D341Med (cell line): ENCODE measurements around the gene RAI1.

Experiments
- DNase-seq: peaks from one replicate; pipeline ENCODE4 v3.0.0; 2012; ENCODE audit warnings: low spot score

RAI1 gene

DNA sequence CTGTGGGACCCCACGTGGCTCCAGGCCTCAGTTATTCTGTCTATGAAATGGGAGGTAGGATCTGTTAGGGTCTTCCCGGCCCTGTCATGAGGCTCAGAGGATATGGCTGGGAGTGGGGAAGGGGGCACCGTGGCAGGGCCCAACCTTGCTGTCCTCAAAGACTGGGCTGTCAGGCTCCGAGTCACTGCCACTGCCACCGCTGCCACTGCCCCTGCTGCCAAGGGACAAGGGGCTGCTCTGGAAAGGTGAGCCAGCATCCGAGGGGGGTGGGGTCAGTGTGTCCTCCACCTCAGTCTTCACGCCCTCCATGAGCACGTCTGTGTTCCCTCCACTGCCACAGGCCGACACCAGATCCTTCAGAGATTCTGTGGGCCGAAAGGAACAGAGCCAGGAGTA is 136.3 kb downstream of the RAI1 start:
- DNase-seq = no peak

DNA sequence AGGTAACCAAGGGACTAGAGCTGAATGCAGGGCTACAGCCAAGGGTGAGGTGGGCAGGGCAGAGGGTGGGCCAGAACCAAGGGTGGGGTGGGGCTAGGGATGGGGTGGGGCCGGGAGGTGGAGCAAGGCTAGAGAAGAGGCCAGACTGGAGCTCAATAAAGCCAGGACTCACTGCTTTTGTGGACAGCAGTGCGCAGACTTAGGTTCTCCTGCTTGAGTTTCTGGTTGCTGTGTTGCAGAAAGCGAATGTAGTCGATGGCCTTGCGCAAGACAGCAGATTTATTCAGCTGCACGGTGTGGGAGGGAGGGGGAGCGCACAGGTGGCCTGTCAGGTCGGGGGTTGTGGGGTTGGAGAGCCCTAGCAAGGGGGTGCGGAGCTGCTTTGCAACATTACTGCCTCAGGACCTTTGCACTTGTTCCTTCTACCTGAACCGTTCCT is 136.8 kb downstream of the RAI1 start:
- peak; percentile 57 for DNase-seq

DNA sequence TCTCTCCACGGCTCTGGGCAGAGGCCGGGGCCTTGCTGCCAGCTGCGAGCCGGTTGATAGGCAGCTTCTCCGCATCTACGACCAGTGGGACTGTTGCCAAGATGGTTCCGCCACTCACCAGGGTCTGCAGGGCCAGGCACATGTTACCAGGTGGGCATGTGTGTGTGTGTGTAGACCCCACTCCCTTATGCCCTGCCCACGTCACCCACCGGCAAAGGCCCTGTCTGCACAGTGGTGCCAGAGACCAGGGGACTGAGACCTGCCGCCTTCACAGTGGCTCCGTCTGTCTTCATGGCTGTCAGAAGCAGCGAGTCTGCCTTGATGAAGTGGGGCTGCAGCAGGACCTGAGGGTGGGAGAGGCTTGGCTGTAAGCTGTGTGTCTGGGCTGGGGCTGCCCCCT is 137.9 kb downstream of the RAI1 start:
- DNase-seq = no peak

DNA sequence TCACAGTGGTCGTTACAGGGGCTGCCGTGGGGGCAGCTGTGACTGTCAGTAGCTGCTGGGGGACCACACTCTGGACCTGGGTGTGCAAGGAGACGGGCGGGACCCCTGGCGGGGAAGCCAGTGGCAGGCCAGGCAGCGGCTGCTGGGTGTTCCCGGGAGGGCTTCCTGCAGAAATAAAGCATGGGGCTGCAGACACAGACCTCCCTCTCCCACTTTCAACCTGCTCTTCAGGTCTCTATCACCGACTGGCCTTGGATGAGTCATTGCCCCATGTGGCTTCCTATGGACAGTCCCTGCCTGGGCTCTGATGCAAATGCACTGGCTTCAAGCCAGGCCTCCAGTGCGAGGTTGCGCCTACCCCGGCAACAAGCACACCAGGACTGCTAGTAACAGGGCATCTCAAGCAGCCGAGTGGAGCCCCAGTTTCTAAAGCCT is 138.3 kb downstream of the RAI1 start:
- no peak for DNase-seq

DNA sequence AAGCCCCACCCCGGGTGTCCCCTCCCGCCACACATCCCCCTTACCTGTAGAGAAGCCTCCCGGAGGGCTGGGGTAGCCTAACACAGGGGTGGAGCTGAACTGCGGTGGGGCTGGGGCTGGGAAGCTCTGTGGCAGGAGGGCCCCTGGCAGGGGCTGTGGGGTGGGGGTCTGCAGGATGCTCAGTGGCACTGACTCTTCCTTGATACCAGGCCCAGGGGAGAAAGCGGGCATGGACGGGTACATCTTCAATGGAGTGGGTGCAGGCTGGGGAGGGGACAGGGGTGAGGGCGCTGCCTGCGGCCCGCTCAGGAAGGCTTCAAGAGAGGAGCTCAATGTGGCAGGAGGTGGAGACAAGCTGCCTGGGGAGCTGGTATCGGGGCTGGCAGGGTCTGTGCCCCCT is 138.8 kb downstream of the RAI1 start:
- DNase-seq = no peak

DNA sequence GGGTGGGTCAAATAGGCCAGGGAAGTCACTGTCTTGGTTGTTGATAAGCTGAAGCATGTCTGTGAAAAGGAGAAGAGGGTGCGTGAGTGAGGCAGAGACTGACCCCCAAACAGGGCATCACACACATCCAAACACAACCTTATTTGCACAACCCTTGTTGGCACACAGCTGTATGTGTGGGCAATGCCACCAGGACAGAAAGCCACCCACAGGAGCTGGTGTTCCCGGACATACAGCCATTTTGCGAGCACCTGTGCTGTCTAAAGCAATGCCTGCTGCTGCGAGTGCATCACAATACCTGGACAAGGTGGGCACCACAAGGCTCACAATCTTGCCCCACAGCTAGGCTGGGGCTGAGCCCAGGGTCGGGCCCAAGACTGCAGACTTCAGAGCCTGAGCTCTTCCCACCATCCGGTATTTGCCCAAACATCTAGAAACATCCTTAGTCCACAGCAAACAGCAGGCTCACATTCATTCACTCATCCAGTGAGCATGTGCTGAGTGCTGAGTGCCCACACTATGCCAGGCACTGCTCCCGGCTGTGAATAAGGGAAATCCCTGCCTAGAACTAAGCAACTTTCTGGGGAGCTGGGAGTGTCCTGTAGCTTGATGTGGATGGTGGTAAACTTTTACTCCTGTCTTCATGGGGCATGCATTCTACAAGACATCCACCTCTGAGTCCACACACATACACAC is 139.4 kb downstream of the RAI1 start:
- DNase-seq = no peak

DNA sequence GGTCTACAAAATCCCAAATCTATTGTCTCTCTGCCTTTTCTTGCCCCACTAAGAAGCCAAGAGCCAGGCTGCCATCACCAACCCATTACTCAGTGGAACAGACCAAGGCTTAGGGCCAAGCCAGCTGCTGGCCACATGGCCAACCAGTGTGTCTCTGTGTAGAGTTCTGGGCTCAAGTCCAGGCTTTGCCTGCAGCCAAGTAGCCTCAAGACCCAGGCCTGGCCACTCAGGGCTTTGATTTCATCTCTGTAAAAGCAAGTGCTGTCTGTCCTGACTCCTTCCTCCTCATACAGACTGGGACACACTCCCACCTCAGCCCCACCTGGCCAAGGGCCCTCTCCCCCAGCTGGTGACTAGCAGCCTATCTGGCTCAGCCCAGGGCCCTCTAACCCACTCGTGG is 140.9 kb downstream of the RAI1 start:
- no peak for DNase-seq

DNA sequence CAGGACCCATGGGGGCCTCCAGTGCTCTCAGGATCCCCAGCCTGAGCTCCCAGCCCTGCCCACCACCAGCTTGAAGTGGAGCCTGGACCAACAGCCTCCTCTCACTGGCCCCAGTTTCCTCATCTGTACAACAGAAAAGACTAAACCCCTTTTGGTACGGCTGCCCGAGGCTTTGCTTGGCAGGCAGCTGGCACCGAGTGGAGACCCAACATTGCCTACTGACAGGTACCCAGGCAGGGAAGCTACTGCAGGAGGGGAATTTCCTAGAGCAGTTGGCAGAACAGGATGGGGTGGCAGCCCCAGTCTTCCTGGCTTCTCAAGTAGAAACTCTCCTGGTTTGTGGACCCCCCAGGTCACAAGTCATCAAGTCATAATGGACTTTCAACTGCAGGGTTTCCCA is 141.4 kb downstream of the RAI1 start:
- no peak for DNase-seq

DNA sequence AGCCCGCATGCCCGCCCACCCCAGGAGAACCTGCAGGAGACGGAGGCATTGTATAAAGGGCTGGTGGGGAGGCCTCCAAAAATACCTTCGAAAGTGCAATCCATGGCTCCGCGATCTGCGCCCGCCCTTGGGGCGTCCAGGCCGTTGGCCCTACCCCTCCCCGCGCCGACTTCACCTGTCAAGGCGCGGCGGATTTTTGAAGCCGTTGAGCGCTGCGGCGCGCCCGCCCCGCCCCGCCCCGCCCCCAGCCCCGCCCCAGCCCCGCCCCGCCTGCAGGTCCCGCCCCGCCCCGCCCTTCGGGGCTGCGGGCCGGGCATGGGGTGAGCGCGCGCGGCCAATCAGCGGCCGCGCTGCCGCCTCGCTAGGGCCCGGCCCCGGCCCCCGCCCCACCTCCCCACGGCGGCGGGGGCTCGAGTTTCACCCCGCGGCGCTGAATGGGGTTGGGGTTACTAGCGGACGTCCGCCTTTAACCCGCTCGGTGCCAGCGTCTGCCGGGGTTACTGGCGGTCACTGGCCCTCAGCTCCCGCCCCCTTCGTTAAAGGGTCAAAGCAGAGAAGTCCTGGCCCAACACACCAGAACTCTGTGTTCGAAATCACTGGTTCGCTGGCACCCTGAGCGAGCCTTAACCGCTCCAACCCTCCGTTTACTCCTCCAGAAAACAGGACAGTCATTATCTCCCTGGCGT is 142.3 kb downstream of the RAI1 start:
- DNase-seq = peak; percentile 96

DNA sequence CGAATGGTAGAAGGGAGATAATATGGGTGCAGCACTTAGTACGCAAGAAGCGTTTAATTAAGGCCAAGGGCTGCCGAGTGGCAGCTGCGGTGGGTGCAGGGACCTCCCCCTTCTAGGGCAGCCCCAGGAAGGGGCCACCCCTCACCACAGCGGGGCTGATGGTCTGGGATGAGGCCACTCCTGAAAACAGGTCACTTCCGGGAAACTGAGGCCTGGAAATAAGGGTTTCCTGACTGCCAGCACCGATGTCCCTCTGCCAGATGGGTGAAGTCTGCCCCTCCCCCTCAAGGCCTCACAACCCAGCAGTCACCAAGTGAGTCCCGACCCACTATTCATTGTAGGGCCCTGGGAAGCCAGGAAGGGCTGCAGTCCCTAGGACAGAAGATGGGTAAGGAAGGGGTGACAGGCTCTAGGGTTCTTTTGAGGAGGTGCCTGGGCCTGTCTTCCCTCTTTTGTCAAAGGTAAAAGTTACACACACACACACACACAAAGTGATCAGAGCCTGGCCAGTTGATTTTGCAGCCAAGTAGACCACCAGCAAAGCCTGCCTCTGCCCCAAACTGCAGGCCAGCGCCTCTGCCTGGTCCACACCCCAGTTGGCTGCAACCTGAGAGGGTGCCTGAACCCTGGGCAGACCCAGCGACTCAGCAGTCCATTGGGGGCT is 143.0 kb downstream of the RAI1 start:
- no peak for DNase-seq

DNA sequence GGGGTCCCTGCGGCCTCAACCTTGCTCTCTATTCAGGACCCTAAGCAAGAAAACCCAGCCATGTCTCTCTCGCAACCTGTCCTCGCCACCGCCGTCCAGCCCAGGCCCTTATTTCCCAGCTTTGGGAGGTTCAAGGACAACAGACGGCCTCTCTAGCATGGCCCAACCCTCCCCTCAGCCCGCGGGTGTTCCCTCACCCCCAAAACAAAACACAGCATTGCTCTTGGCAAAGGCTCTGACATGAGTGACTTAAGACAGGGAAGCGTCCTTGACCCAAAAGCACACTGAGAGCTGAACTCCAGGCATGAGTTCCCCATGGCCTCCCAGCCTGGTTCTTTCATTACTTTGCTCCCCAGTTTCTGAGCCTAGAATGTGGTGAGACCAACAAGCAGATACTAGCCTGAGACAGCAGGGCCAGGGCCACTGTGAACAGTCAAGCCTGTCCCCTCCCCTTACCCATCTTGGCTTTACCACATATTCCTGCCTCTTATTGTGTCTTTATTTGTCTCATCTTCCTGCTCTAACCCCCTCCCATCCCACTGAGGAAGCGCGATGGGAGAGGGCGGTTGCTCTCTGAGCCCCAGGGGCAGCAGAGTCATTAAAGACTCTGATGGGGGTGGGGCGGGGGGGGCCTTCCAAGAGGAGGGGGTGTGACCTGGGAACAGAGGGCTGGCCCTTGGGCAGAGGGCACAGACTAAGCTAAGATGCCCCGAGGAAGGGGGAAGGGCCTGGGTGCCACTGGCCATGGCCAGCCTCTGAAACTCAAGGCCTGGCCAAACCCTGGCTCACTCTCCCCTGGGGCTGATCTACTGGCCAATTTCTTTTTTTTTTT is 143.7 kb downstream of the RAI1 start:
- no peak for DNase-seq

DNA sequence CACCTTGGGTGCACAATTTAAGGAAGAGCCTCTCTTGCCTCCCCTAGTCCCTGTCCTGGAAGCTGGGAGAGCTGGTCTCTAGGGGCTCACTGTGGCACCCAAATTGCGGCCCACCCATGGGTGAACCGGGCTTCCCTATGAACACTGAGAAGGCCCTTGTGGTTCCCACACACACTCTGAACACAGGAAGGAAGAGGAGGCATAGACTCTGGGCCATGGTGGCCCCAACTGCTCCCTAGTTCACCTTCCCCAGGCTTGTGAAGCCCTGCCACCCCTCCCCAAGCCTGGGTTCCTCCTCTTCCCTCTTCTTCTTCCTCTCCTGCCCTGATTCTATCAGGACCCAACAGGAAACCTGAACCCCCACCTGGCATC is 145.1 kb downstream of the RAI1 start:
- DNase-seq = no peak

DNA sequence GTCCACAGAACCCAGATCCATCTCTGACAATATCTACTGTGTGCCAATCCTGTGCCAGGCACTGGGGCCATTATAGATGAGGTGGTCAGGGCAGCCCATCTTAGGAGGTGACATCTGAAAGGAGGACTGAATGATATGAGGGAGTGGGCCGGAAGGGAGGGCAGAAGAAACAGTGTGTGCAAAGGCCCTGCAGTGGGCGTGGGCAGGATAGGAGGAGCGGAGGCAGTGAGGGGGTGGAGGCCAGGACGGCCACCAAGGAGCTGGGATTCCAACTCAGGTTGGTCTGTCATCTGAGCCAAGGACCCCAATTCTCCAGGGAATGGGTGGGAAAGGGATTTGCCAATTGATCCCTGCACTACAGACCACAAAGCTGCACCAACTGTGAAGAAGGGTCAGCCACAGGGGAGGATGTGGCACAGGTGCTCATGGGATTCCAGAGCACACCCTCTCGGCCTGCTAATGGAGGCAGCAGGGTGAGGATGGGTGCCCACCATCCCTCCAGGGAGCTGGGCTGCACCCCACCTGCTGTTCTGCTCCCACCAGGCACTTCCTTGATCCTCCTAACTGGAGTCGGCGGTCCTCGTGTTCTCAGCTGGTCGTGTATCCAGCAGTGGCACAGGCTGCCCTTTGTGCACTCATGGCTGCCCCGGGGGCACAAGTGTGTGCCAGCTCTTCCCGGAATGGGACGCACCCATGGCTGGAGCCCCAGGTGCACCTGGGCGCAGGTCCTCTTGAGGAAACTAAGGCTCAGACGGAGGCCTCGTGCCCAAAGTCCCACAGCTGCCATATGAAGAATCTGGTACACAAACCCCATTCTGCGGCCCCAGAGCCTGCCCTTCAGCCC is 145.9 kb downstream of the RAI1 start:
- no peak for DNase-seq

DNA sequence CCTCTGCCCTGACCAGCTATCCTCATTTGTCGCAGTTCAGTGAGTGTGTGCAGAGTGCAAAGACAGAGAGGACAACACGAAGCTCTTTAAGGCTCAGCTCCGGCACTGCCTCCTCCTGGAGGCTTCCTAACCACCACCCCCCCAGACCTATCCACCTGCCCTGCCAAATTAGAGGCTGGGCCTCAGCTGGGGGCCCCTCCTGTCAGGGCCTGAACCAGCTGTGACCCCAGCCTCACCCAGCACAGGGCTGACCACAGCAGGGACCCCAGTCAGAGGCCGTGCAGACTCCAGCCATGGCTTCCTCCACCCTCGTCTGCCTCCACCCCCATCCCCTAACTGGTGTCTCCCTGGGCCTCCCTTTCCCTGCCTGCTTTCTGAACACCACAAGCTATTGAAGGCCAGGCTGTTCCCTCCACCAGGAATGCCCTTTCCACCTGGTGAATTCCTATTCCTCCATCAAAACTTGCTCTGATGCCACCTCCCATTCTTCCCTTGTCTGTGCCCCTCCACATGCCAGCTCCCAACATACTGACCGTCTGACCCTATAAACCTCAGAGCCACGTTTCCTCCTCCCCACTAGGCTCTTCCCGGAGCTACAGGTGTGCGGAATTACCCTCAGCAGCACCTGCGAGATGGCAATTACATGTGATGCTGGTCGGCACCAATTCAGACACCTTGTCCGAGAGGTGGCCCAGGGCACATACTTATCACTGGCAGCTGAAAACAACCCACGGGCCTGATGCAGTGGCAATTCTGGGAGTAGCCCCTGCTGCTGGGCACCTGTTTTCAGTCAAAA is 146.8 kb downstream of the RAI1 start:
- DNase-seq = no peak

DNA sequence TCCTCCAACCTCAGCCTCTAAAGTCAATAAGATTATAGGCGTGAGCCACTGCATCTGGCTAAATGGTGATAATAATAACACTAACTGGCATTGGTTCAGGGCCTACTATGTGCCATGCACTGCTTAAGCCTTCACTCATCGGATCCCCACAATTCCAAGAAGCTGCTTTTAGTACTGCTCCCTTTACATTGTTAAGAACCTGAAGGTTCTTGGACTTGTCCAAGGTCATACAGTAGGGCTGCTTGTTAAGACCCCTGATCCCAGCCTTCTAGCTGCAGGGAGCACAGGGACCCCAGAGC is 149.0 kb downstream of the RAI1 start:
- DNase-seq = no peak

DNA sequence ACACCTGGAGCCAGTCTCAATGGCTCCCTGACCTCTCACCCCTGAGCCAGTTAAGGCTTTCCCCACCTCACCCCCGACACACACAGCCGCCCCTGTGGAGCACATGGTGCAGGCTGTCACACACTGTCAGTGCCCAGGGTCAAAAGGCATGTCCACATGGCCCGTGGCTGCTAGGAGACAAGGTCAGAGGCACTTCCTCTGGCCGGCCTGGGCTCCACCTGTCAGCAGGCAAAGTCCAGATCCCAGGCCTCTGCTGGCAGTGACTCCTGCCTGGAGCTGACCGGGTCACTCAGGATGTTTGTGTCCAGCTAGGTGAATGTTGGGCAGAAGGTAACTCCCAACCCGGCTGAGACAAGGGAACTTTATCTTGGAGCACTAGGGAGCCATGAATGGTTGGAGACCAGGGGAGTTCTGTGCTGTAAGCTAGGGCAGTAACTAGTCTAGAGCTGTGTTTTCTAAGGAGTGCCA is 149.5 kb downstream of the RAI1 start:
- no peak for DNase-seq

DNA sequence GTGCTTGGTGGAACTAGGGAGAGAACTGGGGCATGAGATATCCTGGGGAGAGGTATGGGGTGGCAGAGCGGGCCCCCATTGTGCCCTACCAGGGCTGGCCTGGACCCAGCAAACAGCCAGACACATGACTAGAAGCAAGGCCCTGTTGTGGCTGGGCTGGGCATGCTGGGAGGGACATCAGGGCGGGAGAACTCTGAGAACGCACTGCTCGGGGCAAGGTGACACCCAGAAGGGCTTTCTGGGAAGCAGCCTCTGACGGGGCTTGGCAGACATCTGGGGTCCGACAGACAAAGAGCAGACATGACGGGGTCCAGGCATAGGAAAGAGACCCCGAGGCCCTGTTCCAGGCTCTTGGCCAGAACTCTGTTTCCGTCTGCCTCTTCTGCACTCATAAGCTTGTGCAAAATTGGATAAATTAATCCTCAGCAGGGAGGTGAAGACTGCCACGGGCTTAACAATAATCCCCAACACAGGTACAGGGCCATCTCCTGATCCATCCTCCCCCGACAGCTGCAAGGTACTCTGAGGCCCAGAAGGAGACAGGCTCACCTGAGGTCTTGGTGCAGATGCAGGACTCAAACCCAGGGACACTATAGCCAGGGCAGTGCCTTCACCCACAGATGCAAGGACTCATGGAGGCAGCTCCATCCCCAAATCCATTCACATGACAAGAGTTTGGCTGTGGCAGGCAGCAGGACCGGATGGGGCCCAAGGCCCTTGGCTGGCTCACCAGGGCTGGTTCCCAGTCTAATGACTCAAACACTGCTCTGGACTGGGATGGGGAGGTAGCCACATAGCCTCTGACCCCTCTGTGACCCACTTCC is 150.2 kb downstream of the RAI1 start:
- DNase-seq = no peak

DNA sequence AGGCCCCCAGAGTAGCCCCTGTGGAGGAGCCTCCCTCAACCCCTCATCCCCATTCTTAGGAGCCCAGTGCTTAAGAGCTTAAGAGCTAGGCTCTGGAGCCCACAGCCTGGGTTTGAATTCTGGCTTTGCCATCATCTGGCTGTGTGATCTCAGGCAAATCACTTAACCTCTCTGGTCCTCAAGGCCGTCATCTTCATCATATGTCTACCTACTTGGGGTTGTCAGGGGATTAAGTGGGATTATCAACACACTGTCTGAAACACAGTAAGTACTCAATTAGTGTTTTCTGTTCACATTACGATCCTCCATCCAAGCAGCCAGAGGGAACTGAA is 150.7 kb downstream of the RAI1 start:
- DNase-seq = no peak

DNA sequence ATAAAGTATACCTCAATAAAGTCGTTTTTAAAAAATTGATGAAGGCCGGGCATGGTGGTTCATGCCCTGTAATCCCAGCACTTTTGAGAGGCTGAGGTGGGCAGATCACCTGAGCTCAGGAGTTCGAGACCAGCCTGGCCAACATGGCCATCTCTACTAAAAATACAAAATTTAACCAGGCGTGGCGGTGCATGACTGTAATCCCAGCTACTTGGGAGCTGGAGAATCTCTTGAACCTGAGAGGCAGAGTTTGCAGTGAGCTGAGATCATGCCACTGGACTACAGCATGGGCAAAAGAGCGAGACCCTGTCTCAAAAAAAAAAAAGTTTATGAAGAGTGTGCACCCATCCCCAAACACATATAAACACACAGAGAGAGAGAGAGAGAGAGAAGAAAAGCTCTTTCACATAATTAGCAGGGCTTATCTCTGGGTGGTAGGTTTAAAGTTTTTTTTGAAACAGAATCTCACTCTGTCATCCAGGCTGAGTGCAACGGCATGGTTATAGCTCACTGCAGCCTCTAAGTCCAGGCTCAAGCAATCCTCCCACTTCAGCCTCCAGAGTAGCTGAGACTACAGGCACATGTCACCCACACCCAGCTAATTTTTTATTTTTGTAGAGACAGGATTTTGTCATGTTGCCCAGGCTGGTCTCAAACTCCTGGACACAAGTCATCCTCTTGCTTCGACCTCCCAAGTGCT is 152.6 kb downstream of the RAI1 start:
- no peak for DNase-seq
